Frontal cortex (tissue), 4 donors: ENCODE data around the gene PYDC1. TPM values are rescaled to one million over a fixed set of nuclear protein-coding genes. Genes with fewer than 3 reads are reported as not detected.
"Not testable (repeated sequence)": the region's sequence is repeated elsewhere in the genome, so short reads cannot be mapped to it uniquely, and the experiment has no call there.

ENCODE experiments used
- DNase-seq, 2 donors: peaks; one replicate each; pipeline ENCODE4 v3.0.0; 2012; ENCODE audit warnings: low spot score in 2 of 2
- FAIRE-seq: peaks from 2 replicates; lab custom pipeline; 2012; peaks lifted over from hg19 to GRCh38; lab: Jason Lieb, UNC
- total RNA-seq: library from RNA; depleted of rRNA; stranded (reverse); fragments of >200 nt; gene quantifications from one replicate; pipeline ENCODE4 v1.2.3, GENCODE V29; 2014
- donor health status: control.
- donor health status: control.
- donor health status: control.

The PYDC1 gene
- total RNA-seq, result 0.41 TPM

GRCh38 chr16:31216422-31217135 lies at the start of gene PYDC1:
Gene PYDC1 (minus strand): TSS chr16:31217135. CDS start chr16:31217028, 107 bp downstream.
- DNase-seq (no peak), FAIRE-seq (no peak)

- FAIRE-seq (no peak), DNase-seq (no peak)
These were observed 48.7 kb upstream of the PYDC1 start for GRCh38 chr16:31265329-31266245.

- DNase-seq (no peak), FAIRE-seq (no peak)
These were observed 45.1 kb upstream of the PYDC1 start for GRCh38 chr16:31262084-31262483.

DNA sequence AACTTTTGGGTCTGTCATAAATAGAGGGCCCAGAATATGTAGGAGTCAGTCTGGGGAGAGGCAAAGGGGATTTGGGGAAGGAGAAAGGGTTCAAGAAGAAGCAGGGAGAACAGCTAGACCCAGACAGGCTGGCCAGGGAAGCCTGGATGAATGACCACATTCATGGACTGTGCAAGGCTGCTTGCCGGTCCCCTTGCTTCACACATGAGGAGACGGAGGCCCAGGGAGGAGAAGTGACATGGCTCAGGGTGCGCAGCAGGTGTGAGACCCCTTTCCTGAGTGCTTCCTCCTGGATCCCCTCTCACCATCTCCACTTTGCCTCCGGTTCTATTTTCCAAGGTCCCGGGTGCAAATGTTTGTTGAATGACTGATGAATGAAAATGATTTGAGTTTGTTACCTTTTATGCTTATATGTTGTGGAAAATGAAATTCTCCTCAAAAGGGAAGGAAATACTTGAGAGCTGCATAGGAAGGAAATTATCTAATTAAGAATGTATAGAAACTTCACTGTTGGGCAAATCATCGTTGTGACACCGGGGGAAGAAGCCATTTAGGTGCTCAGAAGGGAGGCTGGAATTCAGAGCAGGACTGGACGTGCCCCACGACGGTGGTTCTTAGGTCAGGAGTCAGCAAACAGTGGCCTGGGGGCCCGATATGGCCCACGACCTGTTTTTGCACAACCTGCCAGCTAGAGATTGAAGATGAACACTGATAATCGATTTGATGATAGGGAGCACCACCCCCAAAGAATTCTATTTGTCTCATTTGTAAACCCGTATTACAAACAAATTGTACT lies 43.4 kb upstream of the PYDC1 start:
- DNase-seq (no peak), FAIRE-seq (no peak)

DNA sequence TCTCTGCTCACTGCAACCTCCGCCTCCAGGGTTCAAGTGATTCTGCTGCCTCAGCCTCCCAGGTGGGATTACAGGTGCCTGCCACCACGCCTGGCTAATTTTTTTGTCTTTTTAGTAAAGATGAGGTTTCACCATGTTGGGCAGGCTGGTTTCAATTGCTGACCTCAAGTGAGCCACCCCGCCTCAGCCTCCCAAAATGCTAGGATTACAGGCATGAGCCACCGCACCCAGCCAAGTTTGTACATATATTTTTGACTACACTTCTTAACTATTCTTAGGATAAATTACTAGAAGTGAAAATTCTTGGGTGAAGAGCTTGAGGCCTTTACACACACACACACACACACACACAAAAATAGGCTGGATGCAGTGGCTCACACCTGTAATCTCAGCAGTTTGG lies 41.4 kb upstream of the PYDC1 start:
- no peak for FAIRE-seq
- DNase-seq, result no peak

- FAIRE-seq, result no peak
- no peak for DNase-seq
These were observed 39.5 kb upstream of the PYDC1 start for GRCh38 chr16:31256466-31256865.

GRCh38 chr16:31253642-31254045 lies 36.7 kb upstream of the PYDC1 start:
- DNase-seq, result no peak
- no peak for FAIRE-seq

- no peak for DNase-seq
- FAIRE-seq, result no peak
These were observed 34.5 kb upstream of the PYDC1 start for GRCh38 chr16:31251435-31251834.

- DNase-seq (no peak), FAIRE-seq (no peak)
These were observed 33.9 kb upstream of the PYDC1 start for GRCh38 chr16:31250782-31251384.

GRCh38 chr16:31248344-31248743 lies 31.4 kb upstream of the PYDC1 start:
- DNase-seq, result no peak
- no peak for FAIRE-seq

- no peak for FAIRE-seq
These were observed 29.4 kb upstream of the PYDC1 start for GRCh38 chr16:31246296-31246695.

GRCh38 chr16:31245598-31245997 lies 28.7 kb upstream of the PYDC1 start:
- DNase-seq, FAIRE-seq: not testable (repeated sequence)

More at GRCh38 chr16:31246296-31246695, 29.4 kb upstream of the PYDC1 start:
- DNase-seq, result no peak

GRCh38 chr16:31243734-31244670 lies 27.1 kb upstream of the PYDC1 start:
- DNase-seq (no peak), FAIRE-seq (no peak)

GRCh38 chr16:31242206-31242605 lies 25.3 kb upstream of the PYDC1 start:
- no peak for DNase-seq
- FAIRE-seq, result no peak

- DNase-seq (no peak), FAIRE-seq (no peak)
These were observed 21.1 kb upstream of the PYDC1 start for GRCh38 chr16:31238041-31238440.

DNA sequence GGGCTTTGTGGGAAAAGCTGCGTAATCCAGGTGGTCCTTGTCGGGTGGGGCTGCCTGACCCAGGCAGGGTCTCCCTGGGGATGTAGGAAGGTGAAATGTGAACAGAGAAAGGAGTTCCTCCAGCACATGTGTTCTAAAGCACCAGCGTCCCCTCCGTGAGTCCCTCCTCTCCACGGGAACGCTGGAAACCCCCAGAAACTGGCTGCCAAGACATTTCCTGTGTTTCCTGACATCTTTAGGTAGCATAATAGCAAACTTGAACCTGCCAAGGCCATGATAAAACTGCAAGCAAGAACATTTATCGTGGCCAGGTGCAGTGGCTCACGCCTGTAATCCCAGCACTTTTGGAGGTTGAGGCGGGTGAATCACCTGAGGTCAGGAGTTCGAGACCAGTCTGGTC lies 12.6 kb upstream of the PYDC1 start:
- DNase-seq (no peak), FAIRE-seq (no peak)

DNA sequence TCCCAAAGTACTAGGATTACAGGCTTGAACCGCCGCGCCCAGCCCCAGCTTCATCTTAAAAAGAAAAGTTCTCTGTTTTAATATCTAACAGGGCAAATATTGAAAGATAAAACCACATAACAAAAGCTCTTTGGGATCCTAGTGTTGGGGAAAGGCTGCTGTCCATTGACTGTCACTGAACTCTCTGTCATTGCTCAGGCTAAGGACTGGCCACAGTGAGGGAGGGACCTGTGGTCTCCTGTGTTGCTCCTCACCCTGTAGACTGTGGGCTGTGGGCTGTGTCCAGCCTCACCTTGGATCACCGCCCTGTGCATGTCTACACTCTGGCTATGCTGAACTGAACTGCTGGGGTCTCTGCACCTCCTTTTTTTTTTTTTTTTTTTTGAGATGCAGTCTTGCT lies 11.3 kb upstream of the PYDC1 start:
- FAIRE-seq, result no peak

DNA sequence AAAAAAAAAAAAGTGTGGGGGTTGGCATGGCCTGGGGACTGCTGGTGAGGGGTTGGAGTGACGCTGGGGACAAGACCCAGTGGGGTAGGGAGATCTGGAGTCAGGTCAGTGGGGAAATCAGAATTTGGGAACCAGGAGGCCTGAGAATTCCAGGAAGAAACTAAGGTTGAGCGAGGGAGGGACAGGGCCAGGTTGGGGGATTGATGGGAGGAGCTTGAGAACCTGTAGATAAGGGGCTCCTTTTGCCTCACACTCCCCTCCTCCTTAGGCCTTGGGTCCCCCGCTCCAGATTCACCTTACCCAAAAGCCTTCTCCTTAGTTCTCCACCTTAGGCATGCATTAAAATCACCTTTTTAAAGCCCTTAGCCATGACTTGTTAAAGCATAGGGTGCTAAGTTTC lies 8.3 kb upstream of the PYDC1 start:
- DNase-seq, result no peak
- FAIRE-seq, result no peak

More for the DNA sequence above, 11.3 kb upstream of the PYDC1 start:
- DNase-seq, result no peak
